VCaP (cell line): ENCODE results near the gene POMP.
A peak's percentile ranks its signal among the peaks of the same experiment; 100 is the strongest.

Experiments used
- H3K27ac ChIP-seq: fragments of 450-650 bp; 2 replicates; pipeline ENCODE4 v1.5.1; 2017
- TF ChIP-seq, protein P1 (sequence below): fragments of 450-650 bp; conservative IDR thresholded peaks from 2 replicates; pipeline ENCODE4 v1.5.1; 2017; ENCODE audit warnings: mild to moderate bottlenecking, moderate library complexity

The POMP gene

DNA sequence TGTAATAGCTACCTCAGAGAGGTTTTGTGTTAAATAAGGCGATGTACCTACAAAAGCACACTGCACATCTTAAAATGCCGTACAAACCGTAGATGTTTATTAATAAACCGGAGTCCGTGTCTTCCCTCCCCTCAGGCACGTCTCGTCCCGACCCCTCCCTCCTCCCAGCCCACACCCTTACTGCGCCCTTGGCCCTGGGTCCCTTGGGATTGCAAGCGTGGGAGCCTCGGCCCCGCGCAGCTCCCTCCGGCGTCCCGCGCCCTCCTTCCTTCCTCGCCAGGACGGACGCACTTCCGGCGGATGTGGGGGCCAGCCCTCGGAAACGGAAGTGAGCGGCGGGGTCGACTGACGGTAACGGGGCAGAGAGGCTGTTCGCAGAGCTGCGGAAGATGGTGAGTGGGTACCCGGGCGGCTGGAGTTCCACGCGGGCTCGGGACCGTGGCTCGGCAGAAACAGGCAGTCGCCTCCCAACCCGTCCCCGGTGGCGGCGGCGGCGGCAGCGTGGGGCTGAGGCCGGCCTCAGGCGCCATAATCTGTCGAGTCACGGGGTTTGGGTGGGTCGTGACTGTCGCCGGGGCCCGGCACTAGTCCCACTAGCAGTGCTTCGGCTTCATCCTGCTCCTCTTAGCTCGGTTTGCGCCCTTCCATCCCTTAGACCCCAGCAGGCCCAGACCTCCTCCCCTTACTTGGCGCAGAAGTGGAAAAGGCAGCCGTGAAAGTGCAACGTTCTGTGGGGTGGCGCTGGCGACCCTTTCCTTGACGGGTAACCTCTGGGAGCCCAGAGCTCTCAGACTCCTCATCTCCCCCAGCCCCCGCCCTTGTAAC lies at the start of gene POMP:
TSS of gene POMP (plus strand) at position 335 of the 825 bp plus-strand sequence. CDS start at position 390, 55 bp downstream.
- TF ChIP-seq, protein P1, sequence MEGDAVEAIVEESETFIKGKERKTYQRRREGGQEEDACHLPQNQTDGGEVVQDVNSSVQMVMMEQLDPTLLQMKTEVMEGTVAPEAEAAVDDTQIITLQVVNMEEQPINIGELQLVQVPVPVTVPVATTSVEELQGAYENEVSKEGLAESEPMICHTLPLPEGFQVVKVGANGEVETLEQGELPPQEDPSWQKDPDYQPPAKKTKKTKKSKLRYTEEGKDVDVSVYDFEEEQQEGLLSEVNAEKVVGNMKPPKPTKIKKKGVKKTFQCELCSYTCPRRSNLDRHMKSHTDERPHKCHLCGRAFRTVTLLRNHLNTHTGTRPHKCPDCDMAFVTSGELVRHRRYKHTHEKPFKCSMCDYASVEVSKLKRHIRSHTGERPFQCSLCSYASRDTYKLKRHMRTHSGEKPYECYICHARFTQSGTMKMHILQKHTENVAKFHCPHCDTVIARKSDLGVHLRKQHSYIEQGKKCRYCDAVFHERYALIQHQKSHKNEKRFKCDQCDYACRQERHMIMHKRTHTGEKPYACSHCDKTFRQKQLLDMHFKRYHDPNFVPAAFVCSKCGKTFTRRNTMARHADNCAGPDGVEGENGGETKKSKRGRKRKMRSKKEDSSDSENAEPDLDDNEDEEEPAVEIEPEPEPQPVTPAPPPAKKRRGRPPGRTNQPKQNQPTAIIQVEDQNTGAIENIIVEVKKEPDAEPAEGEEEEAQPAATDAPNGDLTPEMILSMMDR: no peak
- H3K27ac ChIP-seq: peak within 1 kb of the TSS; percentile 85

DNA sequence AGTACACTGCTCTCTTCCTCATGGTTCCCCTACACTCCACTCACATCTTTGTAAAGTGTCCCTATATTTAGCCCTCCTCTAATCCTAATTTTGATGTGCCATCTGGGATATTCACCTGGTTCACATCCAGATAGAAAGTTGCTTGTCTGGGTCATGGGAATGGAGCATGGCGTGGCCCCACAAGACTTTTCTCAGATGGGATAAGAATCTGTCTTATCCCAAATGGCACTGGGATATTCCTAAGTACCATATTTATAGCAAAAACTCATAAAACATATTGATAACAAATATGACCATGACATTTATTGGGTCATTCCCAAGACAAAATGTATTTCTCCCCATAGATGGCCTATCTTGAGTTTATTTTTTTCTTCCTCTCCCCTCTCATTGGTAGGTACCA lies 49.5 kb upstream of the POMP start:
- TF ChIP-seq, protein P1: no peak
- H3K27ac ChIP-seq: no peak overlapping the region

GRCh38 chr13:28609926-28610325 lies 49.0 kb upstream of the POMP start:
- no peak overlapping the region for H3K27ac ChIP-seq
- TF ChIP-seq, protein P1: no peak

GRCh38 chr13:28610996-28611395 lies 47.9 kb upstream of the POMP start:
- TF ChIP-seq, protein P1: no peak
- H3K27ac ChIP-seq: no peak overlapping the region

DNA sequence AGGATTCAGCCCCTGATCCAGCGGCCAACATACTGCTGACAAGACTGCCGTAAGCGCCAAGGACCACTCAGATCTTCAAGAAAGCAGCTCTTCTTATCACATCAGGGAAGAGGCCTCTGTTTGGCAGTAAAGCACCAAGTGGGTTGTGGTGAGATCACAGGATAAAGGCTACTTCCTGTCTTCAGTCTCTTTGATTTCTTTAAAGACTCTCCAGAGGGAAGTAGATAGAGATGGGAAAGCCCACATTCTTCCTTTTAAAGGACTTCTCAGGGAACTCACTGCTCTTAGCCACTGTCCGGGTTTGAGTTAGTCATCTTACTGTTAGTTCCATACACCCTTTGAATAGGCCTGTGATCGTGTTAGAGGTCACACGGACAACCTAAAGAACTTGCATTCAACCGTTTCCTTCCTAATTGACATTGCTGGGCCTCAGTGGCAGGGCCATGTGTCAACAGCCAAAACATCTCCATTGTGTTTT lies 47.2 kb upstream of the POMP start:
- no peak overlapping the region for H3K27ac ChIP-seq
- TF ChIP-seq, protein P1: no peak

GRCh38 chr13:28613562-28613961 lies 45.4 kb upstream of the POMP start:
- no peak overlapping the region for H3K27ac ChIP-seq
- TF ChIP-seq, protein P1: no peak

DNA sequence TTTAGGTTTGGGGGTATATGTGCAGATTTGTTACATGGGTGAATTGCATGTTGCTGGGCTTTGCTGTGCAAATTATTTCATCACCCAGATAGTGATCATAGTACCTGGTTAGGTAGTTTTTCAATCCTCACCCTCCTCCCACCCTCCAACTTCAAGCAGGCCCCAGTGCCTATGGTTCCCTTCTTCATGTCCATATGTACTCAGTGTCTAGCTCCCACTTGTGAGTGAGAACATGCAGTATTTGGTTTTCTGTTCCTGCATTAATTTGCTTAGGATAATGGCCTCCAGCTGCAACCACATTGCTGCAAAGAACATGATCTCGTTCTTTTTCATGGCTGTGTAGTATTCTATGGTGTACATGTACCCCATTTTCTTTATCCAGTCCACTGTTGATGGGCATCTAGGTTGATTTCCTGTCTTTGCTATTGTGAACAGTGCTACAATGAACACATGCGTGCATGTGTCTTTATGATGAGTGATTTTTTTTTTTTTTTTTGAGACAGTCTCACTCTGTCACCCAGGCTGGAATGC lies 42.9 kb upstream of the POMP start:
- no peak overlapping the region for H3K27ac ChIP-seq
- TF ChIP-seq, protein P1: no peak
